ENCODE measurements around the gene MAPK9. TPM values are rescaled to one million over a fixed set of nuclear protein-coding genes. Genes with fewer than 3 reads are reported as not detected.
"Not testable (repeated sequence)": the region's sequence is repeated elsewhere in the genome, so short reads cannot be mapped to it uniquely, and the experiment has no call there.

MAPK9 gene
- total RNA-seq, 1 experiment from 2014 or later: 37.9 TPM

GRCh38 chr5:180235077-180235476, 56.8 kb downstream of the MAPK9 start:
- DNase-seq (ENCODE audit: low spot score): no peak

DNA sequence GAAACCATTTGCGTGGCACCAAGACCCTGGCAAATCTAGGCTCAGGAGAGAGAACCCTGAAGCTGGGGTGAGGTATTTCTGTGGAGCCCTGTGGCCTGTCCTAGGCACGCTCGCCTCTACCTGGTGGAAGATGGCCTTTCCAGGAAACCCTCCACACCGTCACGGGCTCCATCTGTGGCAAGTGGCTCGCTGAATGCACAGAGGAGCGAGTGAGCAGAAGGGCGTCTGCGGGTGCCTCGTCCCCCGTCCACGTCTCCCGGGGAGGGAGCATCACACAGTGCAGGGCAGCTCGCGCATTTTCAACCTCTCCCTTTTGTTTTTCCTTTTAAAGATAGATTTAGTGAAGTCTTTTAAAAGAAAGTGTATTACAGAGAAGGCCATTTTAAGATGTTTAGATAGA, 57.6 kb downstream of the MAPK9 start:
- DNase-seq (ENCODE audit: low spot score): no peak

GRCh38 chr5:180233729-180234128, 58.2 kb downstream of the MAPK9 start:
- DNase-seq (ENCODE audit: low spot score): no peak

DNA sequence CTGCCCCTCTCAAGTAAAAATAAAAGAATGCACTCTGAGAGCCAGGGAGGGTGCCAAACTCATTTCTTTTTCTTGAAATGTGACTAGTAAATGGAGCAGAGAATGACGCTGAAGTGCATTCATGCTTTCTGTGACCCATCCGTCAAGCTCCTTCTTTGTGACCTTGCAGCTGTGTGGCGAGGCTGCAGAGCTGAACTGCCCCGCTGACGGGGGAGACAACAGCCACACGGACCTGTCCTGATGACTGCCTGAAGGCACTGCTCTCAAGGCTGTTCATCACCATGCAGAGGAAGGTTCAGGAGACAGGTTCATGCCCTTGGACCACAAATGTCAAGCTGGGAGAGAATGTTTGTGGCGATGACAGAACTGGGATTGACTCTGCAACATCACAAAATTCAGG, 61.9 kb downstream of the MAPK9 start:
- no peak for DNase-seq (ENCODE audit: low spot score)

- no peak for DNase-seq (ENCODE audit: low spot score)
These were observed 69.8 kb downstream of the MAPK9 start for GRCh38 chr5:180222056-180222455.

- DNase-seq (ENCODE audit: low spot score): no peak
These were observed 74.1 kb downstream of the MAPK9 start for GRCh38 chr5:180217797-180218196.

DNA sequence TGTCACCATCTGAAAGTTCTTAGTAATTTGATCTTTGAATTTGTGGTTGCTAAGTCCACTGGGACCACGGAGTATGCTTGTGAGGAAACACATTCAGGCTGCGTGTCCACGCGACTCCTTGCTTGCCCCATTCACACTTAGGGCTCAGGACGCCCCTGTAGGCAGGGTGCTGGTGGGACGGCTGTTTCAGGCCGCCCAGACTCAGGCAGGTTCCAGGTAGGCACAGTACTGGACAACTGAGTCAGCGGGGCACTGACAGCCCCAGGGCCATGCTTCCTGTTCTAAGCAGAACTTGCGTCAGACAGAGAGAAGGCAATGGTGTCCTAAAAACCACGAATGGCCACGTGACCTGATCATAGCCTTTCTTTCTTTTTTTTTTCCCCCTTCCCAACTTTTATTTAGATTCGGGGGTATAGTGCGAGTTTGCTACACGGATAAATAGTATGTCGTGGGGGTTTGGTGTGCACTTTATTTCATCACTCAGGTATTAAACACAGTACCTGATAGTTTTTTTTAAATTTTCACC, 75.2 kb downstream of the MAPK9 start:
- DNase-seq (ENCODE audit: low spot score): no peak

GRCh38 chr5:180215783-180216630, 75.9 kb downstream of the MAPK9 start:
- no peak for DNase-seq (ENCODE audit: low spot score)

GRCh38 chr5:180214870-180215770, 76.8 kb downstream of the MAPK9 start:
- no peak for DNase-seq (ENCODE audit: low spot score)

DNA sequence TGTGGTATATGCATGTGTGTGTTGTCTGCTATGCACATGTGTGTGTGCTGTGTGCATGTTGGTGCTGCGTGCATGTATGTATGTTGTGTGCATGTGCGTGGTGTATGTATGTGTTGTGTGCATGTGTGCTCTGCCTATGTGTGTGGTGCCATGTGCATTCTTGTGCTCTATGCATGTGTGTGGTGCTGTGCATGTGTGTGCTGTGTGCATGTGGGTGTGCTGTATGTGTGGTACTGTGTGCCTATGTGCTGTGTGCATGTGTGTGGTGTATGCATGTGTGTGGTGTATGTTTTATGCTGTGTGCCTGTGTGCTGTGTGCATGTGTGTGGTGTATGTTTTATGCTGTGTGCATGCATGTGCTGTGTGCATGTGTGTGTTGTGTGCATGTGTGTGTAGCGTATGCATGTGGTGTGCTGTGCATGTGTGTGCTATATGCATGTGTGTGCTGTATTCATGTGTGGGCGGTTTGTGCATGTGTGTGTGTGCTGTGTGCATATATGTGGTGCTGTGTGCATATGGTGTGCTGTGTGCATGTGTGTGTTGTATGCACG, 78.2 kb downstream of the MAPK9 start:
- no peak for DNase-seq (ENCODE audit: low spot score)

- DNase-seq (ENCODE audit: low spot score): no peak
These were observed 78.7 kb downstream of the MAPK9 start for GRCh38 chr5:180213256-180213600.

DNA sequence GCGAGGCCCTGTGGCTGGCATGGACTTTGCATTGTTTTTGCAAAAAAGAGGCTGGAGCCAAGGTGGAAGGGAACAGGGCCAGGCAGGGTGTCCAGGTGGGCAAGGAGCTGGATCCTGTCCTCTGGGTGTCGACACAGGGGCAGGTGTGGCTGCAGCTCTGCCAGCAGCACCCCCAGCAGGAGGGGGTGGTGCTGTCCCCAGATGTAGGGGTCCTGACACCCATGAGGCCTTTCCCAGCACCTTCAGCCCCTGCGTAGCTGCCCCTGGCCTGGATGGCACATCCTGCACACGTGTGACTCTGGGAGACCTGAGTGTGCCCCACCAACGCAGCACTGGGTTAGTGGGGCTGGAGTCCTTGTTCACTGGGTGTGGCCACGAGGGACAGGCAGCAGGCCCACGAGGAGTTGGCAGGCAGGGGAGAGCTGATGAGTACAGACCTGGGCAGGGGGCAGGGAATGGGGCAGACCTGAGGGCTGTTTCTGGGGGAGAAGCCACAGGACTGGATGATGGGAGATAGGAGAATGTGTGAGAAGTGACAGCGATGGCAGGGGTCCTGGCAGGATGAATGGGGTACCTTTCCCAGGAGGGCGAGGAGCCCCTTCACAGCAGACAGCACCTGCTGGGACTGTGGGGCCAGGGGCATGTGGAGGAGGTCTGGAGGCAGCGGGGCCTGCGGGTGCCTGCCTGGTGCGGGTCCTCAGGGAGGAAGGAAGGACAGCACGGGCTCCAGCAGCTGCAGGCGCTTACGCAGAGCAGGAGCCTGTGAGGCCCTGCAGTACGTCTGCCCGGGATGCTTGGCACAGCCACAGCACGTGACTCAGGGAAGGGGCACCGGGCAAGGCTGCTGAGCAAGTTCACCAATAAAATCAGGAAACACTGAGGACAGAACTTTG, 79.3 kb downstream of the MAPK9 start:
- peak; percentile 27 for DNase-seq (ENCODE audit: low spot score)

DNA sequence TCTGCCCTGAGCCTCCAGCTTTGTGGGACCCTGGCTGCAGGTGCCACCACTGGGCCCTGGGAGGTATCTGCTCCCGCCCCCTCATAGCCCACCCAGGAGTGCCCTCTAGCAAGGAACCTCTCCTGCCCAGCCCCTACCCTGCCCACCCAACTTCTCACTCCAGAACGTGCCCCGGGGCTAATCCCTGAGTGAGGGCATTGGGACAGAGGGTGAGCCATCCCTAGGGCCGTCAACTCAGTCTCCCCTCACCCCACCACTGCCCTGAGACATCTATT, 80.2 kb downstream of the MAPK9 start:
- DNase-seq (ENCODE audit: low spot score): no peak

DNA sequence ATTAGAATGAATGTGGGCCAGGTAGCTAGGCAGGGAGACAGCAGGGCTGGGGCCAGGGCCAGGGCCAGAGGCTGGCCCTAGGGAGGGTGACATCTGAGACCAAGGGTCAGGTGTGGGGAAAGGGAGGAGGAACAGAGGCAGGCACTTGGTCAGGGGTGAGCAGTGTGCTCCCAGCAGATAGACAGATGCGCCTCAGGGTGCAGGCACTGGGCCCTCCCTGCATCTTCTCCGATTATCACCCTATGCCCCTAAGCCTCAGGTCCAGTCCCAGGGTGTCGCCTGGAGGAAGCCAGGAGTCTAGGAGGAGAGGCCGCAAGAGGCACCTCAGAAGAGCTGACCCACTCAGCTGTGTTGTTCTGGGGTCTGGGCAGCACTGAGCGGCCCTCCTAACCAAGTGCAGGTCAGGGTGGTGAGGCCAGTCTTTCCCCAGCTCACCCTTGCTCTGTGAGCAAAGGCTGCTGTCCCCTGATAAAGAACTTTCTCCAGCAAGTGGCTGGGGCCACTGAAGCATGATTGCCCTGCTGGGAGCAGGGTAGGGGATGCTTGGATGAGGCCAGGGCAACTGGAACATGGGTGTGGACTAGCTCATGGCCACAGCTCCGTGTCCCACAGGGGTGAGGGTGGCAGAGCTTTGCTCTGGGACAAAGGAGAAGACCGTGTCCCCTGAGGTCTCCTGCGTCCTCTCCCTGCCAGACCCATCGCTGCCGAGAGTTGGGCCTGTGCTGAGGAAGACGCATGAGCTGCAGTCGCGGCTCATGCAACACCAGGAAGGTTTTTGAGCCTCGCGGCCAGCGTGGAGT, 80.7 kb downstream of the MAPK9 start:
- no peak for DNase-seq (ENCODE audit: low spot score)

DNA sequence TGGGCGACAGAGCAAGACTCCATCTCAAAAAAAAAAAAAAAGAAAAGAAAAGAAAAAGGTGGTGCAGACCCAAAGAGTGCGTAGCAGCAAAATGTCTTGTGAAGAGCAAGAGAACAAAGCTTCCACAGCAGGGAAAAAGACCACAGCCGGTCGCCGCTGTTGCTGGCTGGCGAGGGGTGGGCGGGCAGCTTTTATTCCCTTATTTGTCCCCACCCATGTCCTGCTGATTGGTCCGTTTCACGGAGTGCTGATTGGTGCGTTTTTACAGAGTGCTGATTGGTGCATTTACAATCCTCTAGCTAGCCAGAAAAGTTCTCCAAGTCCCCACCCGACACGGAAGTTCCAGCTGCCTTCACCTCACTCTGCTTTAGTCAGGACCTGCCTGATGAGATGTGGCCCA, 81.8 kb downstream of the MAPK9 start:
- not testable (repeated sequence) for DNase-seq (ENCODE audit: low spot score)

GRCh38 chr5:180209137-180209581, 82.7 kb downstream of the MAPK9 start, which contains the start of gene RASGEF1C:
RASGEF1C (minus strand) TSS chr5:180209211; CDS start chr5:180138052, 71,159 bp downstream.
- no peak for DNase-seq (ENCODE audit: low spot score)

DNA sequence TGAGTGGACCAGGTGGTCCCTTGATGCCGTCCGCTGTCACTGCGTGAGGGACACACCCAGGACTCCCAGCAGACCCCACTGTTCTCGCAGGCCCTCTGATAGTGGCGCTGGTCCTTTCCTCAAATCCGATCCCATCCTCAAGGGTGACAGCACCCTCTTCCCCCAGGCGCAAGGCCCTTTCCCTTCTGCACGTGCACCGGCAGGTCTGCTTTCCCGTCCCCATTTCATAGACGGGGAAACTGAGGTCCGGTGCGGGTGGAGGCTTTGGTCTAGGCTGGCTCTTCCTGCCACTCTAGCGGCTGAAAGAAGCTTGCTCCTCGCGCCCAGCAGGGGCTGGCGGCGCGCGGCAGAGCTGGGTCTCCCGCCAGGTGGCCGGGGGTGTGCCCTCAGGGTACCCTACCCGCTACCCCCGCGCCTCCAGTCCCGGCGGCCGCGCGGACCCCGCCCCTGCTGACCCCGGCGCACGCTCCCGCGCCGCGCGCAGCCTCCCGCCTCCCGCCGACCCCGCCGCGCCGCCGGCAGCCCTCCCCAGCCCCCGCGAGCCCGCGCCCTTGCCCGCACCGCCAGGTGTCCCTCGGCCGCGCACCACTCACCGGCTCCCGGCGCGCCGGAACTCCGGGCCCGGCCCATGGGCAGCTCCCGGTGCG, 83.3 kb downstream of the MAPK9 start:
- DNase-seq (ENCODE audit: low spot score): no peak

- DNase-seq (ENCODE audit: low spot score): no peak
These were observed 83.8 kb downstream of the MAPK9 start for GRCh38 chr5:180208038-180208434.

GRCh38 chr5:180207593-180207992, 84.3 kb downstream of the MAPK9 start:
- DNase-seq (ENCODE audit: low spot score): no peak

GRCh38 chr5:180206993-180207392, 84.9 kb downstream of the MAPK9 start:
- no peak for DNase-seq (ENCODE audit: low spot score)
